ENCODE measurements around the gene PRTG.

GRCh38 chr15:55750706-55751105 lies 7.8 kb upstream of the PRTG start:
- no peak for TF ChIP-seq NR3C1 (CRISPR knock-in tag; conservative IDR thresholded peaks at IDR 0.05; ENCODE audit: low read depth)
- no peak for TF ChIP-seq STAT6 (CRISPR knock-in tag; conservative IDR thresholded peaks at IDR 0.05; ENCODE audit: low read depth)
- no peak for TF ChIP-seq CTCF (IDR thresholded peaks at IDR 0.05)
- no peak for TF ChIP-seq ZNF416 (CRISPR knock-in tag; IDR thresholded peaks at IDR 0.05)
- no peak for TF ChIP-seq ZBTB21 (CRISPR knock-in tag; IDR thresholded peaks at IDR 0.05; ENCODE audit: borderline replicate concordance)
- TF ChIP-seq E2F1 (CRISPR knock-in tag; IDR thresholded peaks at IDR 0.05), result no peak
- no peak for TF ChIP-seq NFE2L1 (CRISPR knock-in tag; IDR thresholded peaks at IDR 0.05)
- TF ChIP-seq USF2 (CRISPR knock-in tag; IDR thresholded peaks at IDR 0.05), result no peak
- no peak for TF ChIP-seq USF1 (CRISPR knock-in tag; IDR thresholded peaks at IDR 0.05)

Data from WTC11 (cell line).